IgD-negative memory B cell (primary cell): ENCODE results near the gene KCNE1. TPM values are rescaled to one million over a fixed set of nuclear protein-coding genes. Genes with fewer than 3 reads are reported as not detected.
"Not testable (repeated sequence)": the region's sequence is repeated elsewhere in the genome, so short reads cannot be mapped to it uniquely, and the experiment has no call there.

ENCODE experiments used
- H3K27ac Mint-ChIP-seq, 3 donors: one replicate each; pipeline ENCODE4 v1.8.0; 2020 to 2022; ENCODE audit warnings: mild to moderate bottlenecking in 3 of 3, mixed read lengths in 3 of 3, moderate library complexity in 1 of 3
- H3K27me3 Mint-ChIP-seq: one replicate; pipeline ENCODE4 v1.8.0; 2021; ENCODE audit warnings: mixed read lengths
- H3K36me3 Mint-ChIP-seq: one replicate; pipeline ENCODE4 v1.8.0; 2020; ENCODE audit warnings: mild to moderate bottlenecking, mixed read lengths
- H3K4me1 Mint-ChIP-seq, 3 donors: one replicate each; pipeline ENCODE4 v1.8.0; 2020 to 2022; ENCODE audit warnings: mixed read lengths in 3 of 3, mild to moderate bottlenecking in 1 of 3
- H3K4me3 Mint-ChIP-seq, 4 donors: one replicate each; pipeline ENCODE4 v1.8.0; 2020 to 2022; ENCODE audit warnings: mild to moderate bottlenecking in 4 of 4, mixed read lengths in 4 of 4, moderate library complexity in 3 of 4
- H3K9me3 Mint-ChIP-seq, 3 donors: one replicate each; pipeline ENCODE4 v1.8.0; 2020 to 2021; ENCODE audit warnings: mixed read lengths in 3 of 3, mild to moderate bottlenecking in 1 of 3
- polyA plus RNA-seq: library from polyadenylated mRNA; unstranded; fragments of 300-500 nt; fragmentation: Illumina TruSeq; gene quantifications from one replicate; pipeline ENCODE4 v1.2.3, GENCODE V29; 2021

The KCNE1 gene
- polyA plus RNA-seq, 1 donor from 2014 or later: not detected

GRCh38 chr21:34447018-34447417 is 65.0 kb downstream of the KCNE1 start:
- not testable (repeated sequence) for H3K27me3 Mint-ChIP-seq, H3K4me3 Mint-ChIP-seq, H3K36me3 Mint-ChIP-seq, H3K9me3 Mint-ChIP-seq, H3K4me1 Mint-ChIP-seq, H3K27ac Mint-ChIP-seq

- H3K27ac Mint-ChIP-seq, H3K36me3 Mint-ChIP-seq, H3K27me3 Mint-ChIP-seq, H3K9me3 Mint-ChIP-seq, H3K4me3 Mint-ChIP-seq, H3K4me1 Mint-ChIP-seq: not testable (repeated sequence)
Observed at GRCh38 chr21:34443486-34443885, 68.5 kb downstream of the KCNE1 start.

- H3K27me3 Mint-ChIP-seq, H3K4me1 Mint-ChIP-seq, H3K36me3 Mint-ChIP-seq, H3K27ac Mint-ChIP-seq, H3K9me3 Mint-ChIP-seq, H3K4me3 Mint-ChIP-seq: not testable (repeated sequence)
Observed at GRCh38 chr21:34429710-34430109, 82.3 kb downstream of the KCNE1 start.

- H3K9me3 Mint-ChIP-seq, H3K27me3 Mint-ChIP-seq, H3K4me1 Mint-ChIP-seq, H3K27ac Mint-ChIP-seq, H3K36me3 Mint-ChIP-seq, H3K4me3 Mint-ChIP-seq: not testable (repeated sequence)
Observed at GRCh38 chr21:34428441-34428840, 83.6 kb downstream of the KCNE1 start.

- not testable (repeated sequence) for H3K36me3 Mint-ChIP-seq, H3K9me3 Mint-ChIP-seq, H3K27ac Mint-ChIP-seq, H3K27me3 Mint-ChIP-seq, H3K4me3 Mint-ChIP-seq, H3K4me1 Mint-ChIP-seq
Observed at GRCh38 chr21:34427339-34427738, 84.7 kb downstream of the KCNE1 start.

- H3K4me3 Mint-ChIP-seq, H3K27ac Mint-ChIP-seq, H3K4me1 Mint-ChIP-seq: not testable (repeated sequence)
Observed at GRCh38 chr21:34423805-34424204, 88.2 kb downstream of the KCNE1 start, which contains the start of gene SMIM34. Gene SMIM34 (minus strand): TSS chr21:34423951. CDS start chr21:34423839, 112 bp downstream.

GRCh38 chr21:34417448-34418077 is 94.4 kb downstream of the KCNE1 start:
- H3K27ac Mint-ChIP-seq, H3K36me3 Mint-ChIP-seq, H3K4me1 Mint-ChIP-seq, H3K4me3 Mint-ChIP-seq, H3K9me3 Mint-ChIP-seq, H3K27me3 Mint-ChIP-seq: not testable (repeated sequence)

More at GRCh38 chr21:34423805-34424204, 88.2 kb downstream of the KCNE1 start, which contains the start of gene SMIM34:
- H3K9me3 Mint-ChIP-seq, H3K27me3 Mint-ChIP-seq, H3K36me3 Mint-ChIP-seq: not testable (repeated sequence)

GRCh38 chr21:34407294-34407693 is 104.7 kb downstream of the KCNE1 start:
- not testable (repeated sequence) for H3K9me3 Mint-ChIP-seq, H3K27ac Mint-ChIP-seq, H3K36me3 Mint-ChIP-seq, H3K27me3 Mint-ChIP-seq, H3K4me1 Mint-ChIP-seq, H3K4me3 Mint-ChIP-seq

- not testable (repeated sequence) for H3K36me3 Mint-ChIP-seq, H3K4me3 Mint-ChIP-seq, H3K9me3 Mint-ChIP-seq, H3K4me1 Mint-ChIP-seq, H3K27me3 Mint-ChIP-seq, H3K27ac Mint-ChIP-seq
Observed at GRCh38 chr21:34406676-34407075, 105.3 kb downstream of the KCNE1 start.

GRCh38 chr21:34406102-34406501 is 105.9 kb downstream of the KCNE1 start:
- H3K9me3 Mint-ChIP-seq, H3K4me1 Mint-ChIP-seq, H3K27ac Mint-ChIP-seq, H3K4me3 Mint-ChIP-seq, H3K27me3 Mint-ChIP-seq, H3K36me3 Mint-ChIP-seq: not testable (repeated sequence)

- not testable (repeated sequence) for H3K36me3 Mint-ChIP-seq, H3K27ac Mint-ChIP-seq, H3K4me3 Mint-ChIP-seq, H3K9me3 Mint-ChIP-seq, H3K27me3 Mint-ChIP-seq, H3K4me1 Mint-ChIP-seq
Observed at GRCh38 chr21:34405686-34406085, 106.3 kb downstream of the KCNE1 start.

GRCh38 chr21:34404742-34405141 is 107.3 kb downstream of the KCNE1 start:
- not testable (repeated sequence) for H3K4me1 Mint-ChIP-seq, H3K36me3 Mint-ChIP-seq, H3K9me3 Mint-ChIP-seq, H3K27ac Mint-ChIP-seq, H3K4me3 Mint-ChIP-seq, H3K27me3 Mint-ChIP-seq

GRCh38 chr21:34400522-34400921 is 111.5 kb downstream of the KCNE1 start:
- H3K9me3 Mint-ChIP-seq, H3K36me3 Mint-ChIP-seq: not testable (repeated sequence)

More at GRCh38 chr21:34400522-34400921, 111.5 kb downstream of the KCNE1 start:
- H3K4me1 Mint-ChIP-seq, H3K27me3 Mint-ChIP-seq, H3K4me3 Mint-ChIP-seq, H3K27ac Mint-ChIP-seq: not testable (repeated sequence)

Other genes starting within 250 kb of the KCNE1 start
- not detected for gene KCNE2, start 148.2 kb downstream of the KCNE1 start, polyA plus RNA-seq
- gene SMIM11, start 136.7 kb downstream of the KCNE1 start, polyA plus RNA-seq: 6.3 TPM
- not detected for gene SMIM34, start 88.3 kb downstream of the KCNE1 start, polyA plus RNA-seq
- 6.3 TPM for gene RCAN1, start 102.9 kb upstream of the KCNE1 start, polyA plus RNA-seq
- 0.08 TPM for gene CLIC6, start 156.8 kb upstream of the KCNE1 start, polyA plus RNA-seq